HG02623 (cell line): Measurements from ENCODE around the gene FEM1C.

Experiments
- ATAC-seq: cut with Tn5 transposase; IDR thresholded peaks from one replicate; pipeline ENCODE4 v1.9.1; 2021; ENCODE audit warnings: moderate library complexity; ENCODE audit not compliant: unreplicated experiment

The FEM1C gene, protein sequence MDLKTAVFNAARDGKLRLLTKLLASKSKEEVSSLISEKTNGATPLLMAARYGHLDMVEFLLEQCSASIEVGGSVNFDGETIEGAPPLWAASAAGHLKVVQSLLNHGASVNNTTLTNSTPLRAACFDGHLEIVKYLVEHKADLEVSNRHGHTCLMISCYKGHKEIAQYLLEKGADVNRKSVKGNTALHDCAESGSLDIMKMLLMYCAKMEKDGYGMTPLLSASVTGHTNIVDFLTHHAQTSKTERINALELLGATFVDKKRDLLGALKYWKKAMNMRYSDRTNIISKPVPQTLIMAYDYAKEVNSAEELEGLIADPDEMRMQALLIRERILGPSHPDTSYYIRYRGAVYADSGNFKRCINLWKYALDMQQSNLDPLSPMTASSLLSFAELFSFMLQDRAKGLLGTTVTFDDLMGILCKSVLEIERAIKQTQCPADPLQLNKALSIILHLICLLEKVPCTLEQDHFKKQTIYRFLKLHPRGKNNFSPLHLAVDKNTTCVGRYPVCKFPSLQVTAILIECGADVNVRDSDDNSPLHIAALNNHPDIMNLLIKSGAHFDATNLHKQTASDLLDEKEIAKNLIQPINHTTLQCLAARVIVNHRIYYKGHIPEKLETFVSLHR

DNA sequence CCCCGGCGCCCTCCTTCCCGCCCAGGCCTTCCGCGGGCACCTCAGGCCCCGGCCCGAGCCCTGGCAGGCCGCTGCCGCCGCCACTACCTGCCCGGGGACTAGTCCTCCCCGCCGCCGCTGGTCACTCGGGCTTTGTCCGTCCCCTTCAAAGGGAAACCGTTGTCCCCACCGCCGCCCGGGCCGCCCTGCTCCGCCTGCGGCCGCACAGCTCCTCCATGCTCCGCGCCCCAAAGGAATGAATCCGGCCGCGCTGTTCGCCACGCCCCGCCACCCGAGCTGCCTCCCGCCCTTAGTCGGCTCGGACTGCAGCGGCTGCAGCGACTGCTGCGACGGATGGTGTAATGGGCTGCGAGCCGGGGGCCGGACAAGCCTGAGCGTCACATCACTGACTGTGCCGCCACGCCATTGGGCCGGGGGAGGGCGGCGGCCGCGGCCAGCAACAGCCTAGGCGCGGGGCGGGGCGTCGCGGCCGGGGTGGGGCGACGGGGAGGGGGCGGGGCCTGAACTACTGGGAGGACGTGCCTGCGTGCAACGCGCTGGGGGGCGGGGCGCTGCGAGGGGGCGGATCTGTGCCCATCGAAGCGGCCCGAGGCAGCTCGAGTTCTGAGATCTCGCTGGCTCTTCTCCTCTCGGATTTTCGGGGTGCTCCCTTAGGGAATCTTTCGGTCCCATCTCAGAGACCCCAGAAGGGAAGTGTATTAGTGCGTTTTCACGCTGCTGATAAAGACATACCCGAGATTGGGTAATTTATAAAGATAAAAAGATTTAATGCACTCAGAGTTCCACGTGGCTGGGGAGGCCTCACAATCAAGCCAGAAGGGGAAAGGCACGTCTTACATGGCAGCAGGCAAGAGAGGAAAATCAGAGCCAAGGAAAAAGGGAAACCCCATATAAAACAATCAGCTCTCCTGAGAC, at the start of gene FEM1C:
TSS of gene FEM1C (minus strand) at position 340 of the 915 bp plus-strand sequence. CDS start 1,282 bp downstream, outside the sequence.
- peak; percentile 95 for ATAC-seq

DNA sequence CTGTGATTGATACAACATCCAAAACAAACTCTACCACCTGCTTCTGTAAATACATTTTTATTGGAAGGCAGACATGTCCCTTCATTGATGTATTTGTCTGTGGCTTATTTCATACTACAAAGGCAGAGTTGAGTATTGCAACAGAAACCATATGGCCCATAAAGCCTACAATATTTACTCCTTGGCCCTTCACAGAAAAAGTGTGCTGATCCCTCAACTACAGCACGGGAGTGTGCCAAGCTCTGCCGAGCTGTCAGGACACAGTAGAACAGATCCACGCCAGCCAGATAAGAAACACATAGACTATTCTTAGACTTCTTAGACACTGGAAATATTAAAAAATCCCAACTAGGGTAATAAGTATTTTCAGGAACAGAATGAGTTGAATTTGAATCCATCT, 44.5 kb upstream of the FEM1C start:
- ATAC-seq, result no peak

DNA sequence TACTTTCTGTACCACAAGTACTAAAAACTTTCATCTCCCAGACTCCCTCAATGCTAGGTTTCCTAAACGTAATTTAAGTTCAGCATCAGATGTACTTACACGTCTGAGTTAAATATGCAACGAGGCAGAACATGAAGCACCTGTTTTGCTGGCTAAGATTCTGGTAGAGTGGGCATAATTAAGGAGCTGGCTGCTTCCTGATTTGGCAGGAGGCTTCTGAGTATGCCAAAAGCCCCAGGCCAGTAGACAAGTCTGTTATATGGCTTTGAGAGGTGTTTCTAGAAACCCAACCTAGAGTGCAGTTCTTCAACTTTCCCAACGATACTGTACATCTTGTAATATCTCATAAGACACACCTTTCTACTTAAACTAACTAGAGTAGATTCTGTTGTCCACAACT, 44.1 kb upstream of the FEM1C start:
- no peak for ATAC-seq

DNA sequence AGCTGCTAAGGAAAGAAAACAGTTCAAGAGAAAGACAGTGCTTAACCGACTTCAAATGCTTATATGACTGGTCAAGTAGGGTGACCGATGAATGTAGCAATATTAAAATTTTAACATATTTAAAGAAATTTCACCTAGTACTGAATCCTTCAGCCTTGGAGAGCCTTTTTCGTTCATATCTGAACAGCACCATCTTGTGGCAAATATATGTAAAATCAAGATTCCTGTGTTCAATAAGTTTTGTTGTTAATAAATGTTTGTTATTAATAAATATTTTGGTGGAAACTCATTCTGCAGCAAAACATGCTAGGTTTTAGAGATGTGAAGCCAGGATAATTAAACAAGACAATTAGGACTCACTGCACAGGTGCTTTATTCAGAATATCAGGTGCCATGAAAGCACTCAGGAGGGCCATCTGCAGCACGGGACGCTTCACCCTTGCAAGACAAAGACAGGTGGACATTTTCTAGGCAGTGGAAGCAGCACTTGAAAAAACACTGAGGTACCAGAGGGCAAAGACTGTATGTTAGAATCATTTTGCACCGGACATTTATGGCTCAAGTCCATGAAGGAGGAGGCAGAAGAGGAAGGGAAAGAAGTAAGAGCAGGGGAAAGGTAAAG, 42.1 kb upstream of the FEM1C start:
- ATAC-seq, result no peak

DNA sequence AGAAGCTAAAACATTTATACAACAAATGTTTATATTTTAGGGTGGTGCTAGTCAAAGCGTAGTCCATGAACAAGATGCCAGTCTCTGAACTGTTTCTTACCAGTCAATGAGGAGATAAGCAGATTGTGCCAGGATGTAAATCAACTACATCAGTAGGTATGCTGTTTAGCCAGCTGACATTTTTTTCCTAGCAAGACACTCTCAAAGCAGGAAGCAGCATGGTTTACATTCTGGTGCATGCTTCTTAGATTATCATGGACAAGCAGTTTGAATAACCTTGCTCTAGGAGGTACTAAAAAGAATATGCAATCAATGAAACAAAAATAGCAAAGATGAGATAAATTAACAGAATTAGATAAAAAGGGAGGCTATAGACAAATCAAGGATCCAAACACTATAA, 40.7 kb upstream of the FEM1C start:
- ATAC-seq, result no peak

DNA sequence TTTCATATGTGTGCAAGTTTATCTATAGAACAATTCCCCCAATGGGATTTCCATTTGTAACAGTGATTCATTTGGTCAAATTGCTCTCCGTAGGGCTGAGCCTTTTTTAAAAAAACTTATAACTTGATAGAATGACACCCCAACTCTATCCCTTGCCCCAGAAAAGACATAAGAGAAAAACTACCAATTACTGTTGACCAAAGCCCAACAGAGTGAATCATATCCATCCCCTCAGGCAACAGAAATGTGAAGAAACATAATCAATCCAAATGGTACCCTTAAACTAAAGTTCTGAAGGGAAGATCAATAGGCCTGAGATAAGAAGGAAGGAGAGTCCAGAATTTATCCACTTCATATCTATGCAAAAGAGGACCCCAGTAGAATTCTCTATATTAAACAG, 39.9 kb upstream of the FEM1C start:
- no peak for ATAC-seq

DNA sequence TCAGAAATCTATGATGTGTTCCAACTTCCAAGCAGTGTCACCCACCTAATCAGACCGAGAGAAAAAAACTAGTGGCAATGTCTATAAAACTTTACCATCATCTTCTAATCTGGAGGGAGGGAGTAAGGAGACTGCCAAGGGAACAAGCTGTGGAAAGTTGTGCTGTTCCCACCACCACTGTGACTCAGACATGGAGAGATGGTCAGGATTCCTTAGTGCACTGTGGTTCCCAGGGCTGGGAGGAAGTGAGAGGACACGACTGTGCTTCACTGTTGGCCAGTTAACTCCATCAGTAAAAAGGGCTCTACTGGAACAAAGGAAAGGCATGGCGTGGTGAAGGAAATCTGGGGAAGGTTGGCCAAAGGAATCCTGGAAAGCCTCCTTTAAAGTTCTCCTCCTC, 38.9 kb upstream of the FEM1C start:
- no peak for ATAC-seq

DNA sequence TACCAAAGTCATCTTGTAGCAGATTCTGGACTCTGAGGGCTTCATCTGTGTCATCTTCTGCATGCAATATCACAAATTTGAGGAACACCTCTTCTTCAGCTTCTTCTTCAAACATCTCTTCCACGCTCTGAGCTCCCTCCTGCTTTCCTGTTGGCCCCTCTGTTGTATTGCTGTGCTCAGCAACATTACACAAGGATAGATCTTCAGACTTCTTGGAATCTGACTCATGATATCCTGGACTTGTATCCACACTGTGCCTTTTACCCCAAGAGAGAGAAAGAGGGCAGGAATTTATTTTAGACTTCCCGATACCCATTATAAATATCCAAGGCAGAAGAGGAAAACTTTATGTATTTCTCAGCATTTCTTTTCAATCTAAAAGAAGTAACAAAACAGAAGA, 36.4 kb upstream of the FEM1C start:
- no peak for ATAC-seq

DNA sequence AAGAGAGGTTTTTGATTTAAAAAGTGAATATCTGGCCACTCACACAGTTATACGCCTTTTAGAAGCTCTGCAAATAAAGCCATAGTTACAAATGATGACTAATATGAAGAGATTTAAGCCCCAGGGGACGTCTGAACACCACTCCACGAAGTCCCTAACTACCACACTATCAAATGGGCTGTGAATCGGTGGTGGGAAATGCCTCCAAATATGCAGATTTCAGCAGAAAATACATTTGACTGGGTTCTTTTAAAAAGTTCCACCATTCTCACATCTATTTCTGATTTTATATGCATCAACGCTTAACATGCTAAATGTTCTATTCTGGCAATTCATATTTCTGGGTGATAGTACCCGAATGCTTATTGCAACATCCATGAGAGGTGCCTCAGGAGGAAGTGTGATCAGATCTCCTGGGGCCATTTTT, 35.2 kb upstream of the FEM1C start:
- peak; percentile 46 for ATAC-seq

DNA sequence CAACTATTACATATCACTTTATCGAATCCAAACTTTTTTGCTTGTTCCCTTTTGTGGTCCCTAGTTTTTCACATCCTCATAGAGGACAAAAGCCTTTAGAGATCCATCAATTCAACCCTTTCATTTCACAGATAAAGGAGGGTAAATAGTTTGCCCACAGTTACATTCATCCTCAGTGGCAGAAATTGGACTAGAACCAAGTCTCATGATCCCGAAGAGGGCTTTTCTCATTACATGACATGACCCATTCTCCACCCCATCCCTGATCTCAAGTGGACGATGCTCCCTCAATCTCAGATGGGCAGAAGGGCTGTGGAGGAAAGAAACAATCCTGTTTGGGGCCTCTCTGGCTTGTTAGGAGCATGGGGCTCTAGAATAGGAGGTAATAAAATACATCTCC, 34.6 kb upstream of the FEM1C start:
- no peak for ATAC-seq

DNA sequence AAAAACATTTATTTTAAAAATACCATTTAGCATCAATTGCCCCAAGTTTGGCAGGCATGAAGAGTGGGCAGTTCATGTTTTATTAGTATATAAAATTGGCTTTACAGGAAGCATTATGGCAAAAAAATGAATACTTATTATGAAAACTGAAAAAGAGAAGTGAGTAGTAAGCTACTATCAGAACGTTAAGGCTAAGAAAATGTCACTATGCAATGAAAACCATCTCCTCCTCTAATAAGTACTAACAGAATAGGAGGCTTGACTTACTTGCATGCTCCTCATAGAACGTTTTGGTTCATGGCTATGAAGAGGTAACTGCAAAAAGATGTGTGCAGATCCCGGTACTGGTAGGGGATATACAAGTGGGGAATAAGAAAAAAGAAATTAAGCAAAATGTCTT, 34.1 kb upstream of the FEM1C start:
- peak; percentile 38 for ATAC-seq

DNA sequence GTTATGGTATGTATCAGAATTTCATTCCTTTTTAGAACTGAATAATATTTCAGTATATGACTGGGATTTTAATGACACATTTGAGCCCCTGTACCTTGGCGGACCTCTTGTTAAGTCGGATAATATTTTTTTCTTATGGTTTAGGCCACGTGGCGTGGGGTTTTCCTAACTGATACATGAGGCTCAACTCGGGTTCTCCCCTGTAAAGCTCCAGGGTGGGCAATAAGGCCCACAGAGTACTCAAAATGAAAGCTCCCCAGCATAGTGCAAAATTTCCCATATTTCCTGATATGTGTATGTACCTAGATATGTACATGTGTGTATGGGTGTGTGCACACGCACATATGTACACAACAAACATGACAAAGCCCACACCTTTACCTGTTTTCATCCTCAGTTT, 33.2 kb upstream of the FEM1C start:
- ATAC-seq, result peak; percentile 33

DNA sequence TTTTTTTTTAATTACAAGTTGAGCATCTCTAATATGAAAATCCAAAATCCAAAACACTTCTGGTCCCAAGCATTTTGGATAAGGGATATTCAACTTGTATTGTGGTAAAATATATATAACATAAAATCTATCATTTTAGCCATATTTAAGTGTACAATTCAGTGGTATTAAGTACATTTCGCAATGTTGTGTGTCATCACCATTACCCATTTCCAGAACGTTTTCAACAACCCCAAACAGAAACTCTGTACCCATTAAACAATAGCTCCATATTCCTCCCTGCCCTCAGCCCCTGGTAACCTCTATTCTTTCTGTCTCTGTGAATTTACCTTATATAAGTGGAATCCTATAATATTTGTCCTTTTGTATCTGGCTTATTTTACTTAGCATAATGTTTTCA, 32.8 kb upstream of the FEM1C start:
- no peak for ATAC-seq

DNA sequence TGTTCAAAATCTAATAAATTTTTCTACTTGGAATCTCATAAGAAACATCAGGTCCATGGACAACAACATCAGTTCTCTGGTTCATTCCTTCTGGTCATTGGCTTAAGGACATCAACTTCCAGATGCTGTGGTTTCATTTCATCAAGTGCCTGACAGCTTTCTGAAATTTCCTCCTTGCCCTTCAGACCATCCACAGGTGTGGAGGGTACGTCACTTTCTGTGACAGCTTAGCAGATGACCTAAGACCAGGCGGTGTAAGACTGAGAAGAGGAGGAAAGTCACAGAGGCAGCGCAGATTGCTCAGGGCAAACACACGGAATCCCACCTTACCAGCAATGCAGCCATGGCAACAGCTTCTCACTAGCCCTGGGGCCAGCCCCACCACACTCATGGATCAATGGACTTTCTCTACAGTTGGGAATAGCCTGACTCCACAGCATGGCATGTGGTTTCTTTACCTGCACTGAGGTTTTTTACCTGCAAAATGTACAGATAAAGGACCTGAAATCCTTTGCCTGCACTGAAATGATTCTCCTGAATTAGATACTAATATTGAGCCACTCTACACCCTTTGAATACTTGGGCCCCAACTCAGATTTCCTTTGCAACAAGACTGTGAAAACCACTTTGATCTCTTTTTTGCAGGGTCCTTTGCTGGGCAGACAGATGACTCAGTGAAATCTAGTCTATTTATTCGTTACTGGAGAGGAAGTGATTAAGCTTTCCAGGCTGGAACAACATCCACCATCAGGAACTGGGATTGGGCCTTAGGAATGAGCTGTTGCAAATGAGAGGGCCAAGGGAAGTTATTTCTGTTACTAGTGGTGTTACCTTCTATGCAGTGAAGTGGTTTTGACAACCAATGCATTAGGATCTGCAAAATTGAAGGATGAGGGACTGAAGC, 30.8 kb upstream of the FEM1C start:
- no peak for ATAC-seq

DNA sequence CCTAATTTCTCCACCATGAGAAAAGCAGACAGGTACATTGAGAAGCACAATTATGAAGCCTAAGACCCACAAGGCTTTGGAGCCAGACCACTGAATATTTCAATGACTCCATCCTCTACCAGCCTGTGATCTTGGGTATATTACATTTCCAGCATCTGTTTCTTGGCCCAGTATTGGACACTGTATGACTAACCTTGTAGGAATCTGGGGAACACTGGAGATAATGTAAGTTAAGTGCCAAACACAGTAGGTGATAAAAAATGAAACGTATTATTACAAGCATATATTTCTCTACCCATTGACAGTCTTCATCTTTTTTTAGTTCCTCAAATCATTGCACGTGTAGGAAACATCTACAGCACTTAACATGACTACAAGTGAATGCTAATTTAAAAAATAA, 28.6 kb upstream of the FEM1C start:
- ATAC-seq, result no peak

DNA sequence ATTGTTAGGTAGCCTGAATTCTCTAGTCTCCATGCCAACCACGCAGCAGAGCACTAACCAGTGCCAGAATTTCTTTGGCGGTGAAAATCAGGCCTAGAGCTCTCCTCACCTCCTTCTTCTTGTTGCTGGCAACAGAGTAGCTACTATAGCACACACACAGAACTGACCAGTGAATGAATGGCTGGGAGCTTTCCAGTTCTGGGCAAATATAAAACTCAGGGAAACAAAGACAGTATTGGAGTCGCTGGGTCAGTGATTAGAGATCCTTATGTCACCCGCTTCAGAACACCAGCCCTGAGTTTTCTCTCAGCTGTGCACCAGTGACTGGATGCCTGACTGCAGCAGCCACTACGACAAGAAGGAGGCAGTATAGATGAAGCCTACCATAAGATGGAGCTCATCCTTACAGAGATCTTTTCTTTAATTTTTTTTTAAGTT, 26.9 kb upstream of the FEM1C start:
- no peak for ATAC-seq

DNA sequence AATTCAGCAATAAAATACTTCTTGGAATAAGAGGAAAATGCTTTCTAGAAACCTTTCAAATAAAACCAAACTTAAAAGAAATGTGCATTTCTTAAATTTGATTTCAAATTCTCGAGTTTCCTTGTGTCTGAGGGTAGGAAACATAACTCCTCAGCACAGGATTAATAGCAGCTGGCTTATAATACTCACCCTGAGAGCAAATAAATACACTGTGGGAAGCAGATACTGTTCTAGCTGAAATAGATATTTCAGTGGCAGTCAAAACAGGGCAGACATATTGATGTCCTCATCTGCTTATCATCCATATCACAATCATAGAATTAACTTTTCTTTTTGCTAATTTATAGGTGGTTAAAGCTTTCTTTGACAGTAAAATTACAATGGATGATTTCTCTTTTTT, 24.1 kb upstream of the FEM1C start:
- no peak for ATAC-seq

DNA sequence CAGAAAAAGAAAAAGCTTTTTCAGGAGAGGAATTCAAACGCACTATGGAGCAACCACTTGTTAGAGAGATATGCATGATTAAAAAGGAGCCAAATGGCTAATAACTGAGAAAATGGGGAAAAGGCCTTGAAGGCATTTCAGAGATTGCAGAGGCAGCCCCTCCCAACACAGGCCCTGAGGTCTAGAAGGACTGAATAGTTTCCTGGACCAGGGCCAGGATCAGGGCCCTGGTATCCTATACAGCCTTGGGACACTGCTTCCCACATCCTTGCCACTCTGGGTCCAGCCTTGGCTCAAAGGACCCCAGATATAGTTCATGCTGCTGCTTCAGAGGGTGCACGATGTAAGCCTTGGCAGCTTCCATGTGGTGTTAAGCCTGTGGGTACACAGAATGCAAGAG, 20.7 kb upstream of the FEM1C start:
- ATAC-seq, result no peak

DNA sequence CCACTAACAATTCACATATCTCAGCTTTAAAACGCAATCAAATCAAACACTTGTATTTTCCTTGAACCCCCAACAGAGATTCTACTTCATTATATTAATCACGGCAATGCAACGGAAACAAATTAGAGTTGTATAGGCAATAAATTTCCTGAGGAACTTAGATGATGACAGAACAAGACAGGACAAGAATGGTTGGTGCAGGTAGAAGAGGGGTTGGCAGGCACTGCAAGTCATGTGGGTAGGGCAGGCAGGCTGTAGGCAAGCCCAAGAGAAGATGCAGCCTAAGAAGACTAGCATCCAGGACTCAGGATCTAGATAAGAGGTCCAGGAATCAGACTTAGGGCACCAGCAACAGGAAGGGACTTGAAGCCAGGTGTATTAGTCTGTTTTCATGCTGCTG, 16.6 kb upstream of the FEM1C start:
- no peak for ATAC-seq

DNA sequence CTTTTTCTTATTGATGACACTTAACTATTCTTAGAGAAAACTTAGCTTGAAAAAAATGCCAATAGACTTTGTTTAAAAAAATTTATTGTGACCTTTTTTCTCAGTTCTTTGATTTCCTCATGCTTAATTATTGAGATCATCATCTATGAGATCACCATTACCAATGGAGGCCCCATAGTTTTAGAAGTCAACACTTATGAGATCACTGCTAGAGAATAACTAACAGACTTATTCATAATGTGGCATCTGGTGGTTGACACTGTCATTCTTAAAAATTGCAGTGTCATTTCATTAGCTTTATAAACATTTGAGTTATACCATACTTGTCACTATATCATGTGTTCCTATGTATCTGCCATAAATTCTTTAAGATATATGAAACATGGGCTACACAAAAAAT, 14.9 kb upstream of the FEM1C start:
- no peak for ATAC-seq
